Measurements from ENCODE around the gene MED31.

GRCh38 chr17:6669479-6670212 lies 18.2 kb upstream of the MED31 start:
- TF ChIP-seq, protein P1, sequence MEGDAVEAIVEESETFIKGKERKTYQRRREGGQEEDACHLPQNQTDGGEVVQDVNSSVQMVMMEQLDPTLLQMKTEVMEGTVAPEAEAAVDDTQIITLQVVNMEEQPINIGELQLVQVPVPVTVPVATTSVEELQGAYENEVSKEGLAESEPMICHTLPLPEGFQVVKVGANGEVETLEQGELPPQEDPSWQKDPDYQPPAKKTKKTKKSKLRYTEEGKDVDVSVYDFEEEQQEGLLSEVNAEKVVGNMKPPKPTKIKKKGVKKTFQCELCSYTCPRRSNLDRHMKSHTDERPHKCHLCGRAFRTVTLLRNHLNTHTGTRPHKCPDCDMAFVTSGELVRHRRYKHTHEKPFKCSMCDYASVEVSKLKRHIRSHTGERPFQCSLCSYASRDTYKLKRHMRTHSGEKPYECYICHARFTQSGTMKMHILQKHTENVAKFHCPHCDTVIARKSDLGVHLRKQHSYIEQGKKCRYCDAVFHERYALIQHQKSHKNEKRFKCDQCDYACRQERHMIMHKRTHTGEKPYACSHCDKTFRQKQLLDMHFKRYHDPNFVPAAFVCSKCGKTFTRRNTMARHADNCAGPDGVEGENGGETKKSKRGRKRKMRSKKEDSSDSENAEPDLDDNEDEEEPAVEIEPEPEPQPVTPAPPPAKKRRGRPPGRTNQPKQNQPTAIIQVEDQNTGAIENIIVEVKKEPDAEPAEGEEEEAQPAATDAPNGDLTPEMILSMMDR (conservative IDR thresholded peaks at IDR 0.05; ENCODE audit: low read depth, low read length) = no peak
- no peak for TF ChIP-seq EZH2 (IDR thresholded peaks at IDR 0.05; ENCODE audit: low read length, unreplicated experiment)

All from PC-3 (cell line).